ENCODE results near the gene PHF14. TPM values are rescaled to one million over a fixed set of nuclear protein-coding genes. Genes with fewer than 3 reads are reported as not detected.

The PHF14 gene
- polyA plus RNA-seq, 3 donors, result 4.8 to 7.4 (median 5.4) TPM

DNA sequence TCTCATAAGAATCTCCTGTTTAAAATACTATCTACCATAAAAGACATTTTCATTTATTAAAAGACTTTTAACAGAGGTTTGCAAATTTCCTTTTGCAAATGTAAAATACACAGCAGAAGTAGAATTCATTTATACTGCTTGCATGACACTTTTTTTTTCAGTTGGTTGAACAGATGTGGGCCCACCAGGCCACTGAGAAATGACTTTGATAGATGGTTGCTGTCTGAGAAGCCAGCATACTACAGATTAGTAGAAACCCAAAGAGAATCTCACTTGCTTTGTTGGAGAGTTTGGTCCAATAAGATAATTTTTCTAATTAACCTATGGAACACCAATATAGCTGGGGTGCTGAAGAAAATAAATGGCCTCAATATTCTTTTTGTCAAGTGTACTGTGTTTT lies 66.3 kb downstream of the PHF14 start:
- Histone ChIP-seq H3K27me3 (ENCODE audit: control insufficient read depth in 2 of 2, insufficient read depth in 2 of 2, low read length in 2 of 2) (no peaks in the 10 kb centered on the region), H3K4me3 (replicated peaks in 1 of 3; ENCODE audit: low read depth in 2 of 3, low read length in 3 of 3) (no peak overlapping the region), H3K4me2 (replicated peaks; ENCODE audit: extremely low read depth, low read length, poor library complexity, severe bottlenecking) (no peak overlapping the region), H3K9ac (ENCODE audit: insufficient read depth, low read length, poor library complexity, severe bottlenecking) (no peak overlapping the region), H3K4me1 (ENCODE audit: control insufficient read depth in 1 of 2, insufficient read depth in 2 of 2, low read length in 2 of 2) (no peaks in the 10 kb centered on the region), H3K36me3 (replicated peaks in 1 of 2; ENCODE audit: control insufficient read depth in 1 of 2, insufficient read depth in 2 of 2, low read length in 2 of 2) (peaks cover 30 to 54% of the 10 kb centered on the region in 2 donors), H3K79me2 (ENCODE audit: insufficient read depth, low read length) (no peaks in the 10 kb centered on the region), H2AFZ (ENCODE audit: insufficient read depth, low read depth, low read length, poor library complexity, severe bottlenecking) (no peak overlapping the region), H3K27ac (ENCODE audit: low read depth in 1 of 2, low read length in 2 of 2) (no peak overlapping the region), H4K20me1 (ENCODE audit: insufficient read depth, low read length) (no peaks in the 10 kb centered on the region), H3K9me3 (replicated peaks in 1 of 2; ENCODE audit: control insufficient read depth in 1 of 2, insufficient read depth in 1 of 2, low read length in 2 of 2) (no peaks in the 10 kb centered on the region)
- TF ChIP-seq, protein P1, sequence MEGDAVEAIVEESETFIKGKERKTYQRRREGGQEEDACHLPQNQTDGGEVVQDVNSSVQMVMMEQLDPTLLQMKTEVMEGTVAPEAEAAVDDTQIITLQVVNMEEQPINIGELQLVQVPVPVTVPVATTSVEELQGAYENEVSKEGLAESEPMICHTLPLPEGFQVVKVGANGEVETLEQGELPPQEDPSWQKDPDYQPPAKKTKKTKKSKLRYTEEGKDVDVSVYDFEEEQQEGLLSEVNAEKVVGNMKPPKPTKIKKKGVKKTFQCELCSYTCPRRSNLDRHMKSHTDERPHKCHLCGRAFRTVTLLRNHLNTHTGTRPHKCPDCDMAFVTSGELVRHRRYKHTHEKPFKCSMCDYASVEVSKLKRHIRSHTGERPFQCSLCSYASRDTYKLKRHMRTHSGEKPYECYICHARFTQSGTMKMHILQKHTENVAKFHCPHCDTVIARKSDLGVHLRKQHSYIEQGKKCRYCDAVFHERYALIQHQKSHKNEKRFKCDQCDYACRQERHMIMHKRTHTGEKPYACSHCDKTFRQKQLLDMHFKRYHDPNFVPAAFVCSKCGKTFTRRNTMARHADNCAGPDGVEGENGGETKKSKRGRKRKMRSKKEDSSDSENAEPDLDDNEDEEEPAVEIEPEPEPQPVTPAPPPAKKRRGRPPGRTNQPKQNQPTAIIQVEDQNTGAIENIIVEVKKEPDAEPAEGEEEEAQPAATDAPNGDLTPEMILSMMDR (IDR thresholded peaks at IDR 0.05), result no peak
- DNase-seq, result no peak
- Mint-ChIP-seq H3K27ac (no peak overlapping the region), H3K27me3 (ENCODE audit: low read depth in 3 of 3) (no peaks in the 10 kb centered on the region), H3K9me3 (no peaks in the 10 kb centered on the region), H3K4me3 (no peak overlapping the region), H3K36me3 (peaks cover 27 to 45% of the 10 kb centered on the region in 2 donors), H3K4me1 (no peaks in the 10 kb centered on the region)
- intact Hi-C loops (cut with micrococcal nuclease), result no loop called here

DNA sequence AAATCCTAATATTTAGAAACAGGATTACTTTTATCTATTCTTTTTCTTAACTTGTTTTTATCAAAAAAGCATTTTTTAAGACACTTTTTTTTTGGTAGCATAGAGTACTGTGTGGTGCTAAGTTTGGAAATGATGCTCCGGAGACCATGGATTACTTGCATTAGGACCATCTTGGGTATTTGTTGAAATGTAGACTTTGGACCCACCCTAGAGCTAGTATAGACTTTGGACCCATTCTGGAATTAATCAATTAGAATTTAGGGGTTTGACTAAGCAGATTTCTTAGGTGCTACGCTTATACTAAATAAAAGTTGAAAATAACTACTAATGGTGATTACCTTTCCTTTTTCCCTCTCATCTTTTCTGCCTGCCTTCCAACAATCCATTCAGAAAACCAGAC lies 80.4 kb downstream of the PHF14 start:
- Histone ChIP-seq H4K20me1 (ENCODE audit: insufficient read depth, low read length) (no peaks in the 10 kb centered on the region), H3K9me3 (replicated peaks in 1 of 2; ENCODE audit: control insufficient read depth in 1 of 2, insufficient read depth in 1 of 2, low read length in 2 of 2) (no peaks in the 10 kb centered on the region), H3K79me2 (ENCODE audit: insufficient read depth, low read length) (no peaks in the 10 kb centered on the region), H3K4me3 (replicated peaks in 1 of 3; ENCODE audit: low read depth in 2 of 3, low read length in 3 of 3) (no peak overlapping the region), H2AFZ (ENCODE audit: insufficient read depth, low read depth, low read length, poor library complexity, severe bottlenecking) (no peak overlapping the region), H3K9ac (ENCODE audit: insufficient read depth, low read length, poor library complexity, severe bottlenecking) (no peak overlapping the region), H3K4me2 (replicated peaks; ENCODE audit: extremely low read depth, low read length, poor library complexity, severe bottlenecking) (no peak overlapping the region), H3K27me3 (ENCODE audit: control insufficient read depth in 2 of 2, insufficient read depth in 2 of 2, low read length in 2 of 2) (no peaks in the 10 kb centered on the region), H3K4me1 (ENCODE audit: control insufficient read depth in 1 of 2, insufficient read depth in 2 of 2, low read length in 2 of 2) (no peaks in the 10 kb centered on the region), H3K36me3 (replicated peaks in 1 of 2; ENCODE audit: control insufficient read depth in 1 of 2, insufficient read depth in 2 of 2, low read length in 2 of 2) (peaks cover 33 to 66% of the 10 kb centered on the region in 2 donors), H3K27ac (ENCODE audit: low read depth in 1 of 2, low read length in 2 of 2) (no peak overlapping the region)
- DNase-seq, result no peak
- no peaks in the 10 kb centered on the region for H3K9me3 Mint-ChIP-seq
- H3K27ac Mint-ChIP-seq, result no peak overlapping the region
- peaks cover 36 to 46% of the 10 kb centered on the region in 2 donors for H3K36me3 Mint-ChIP-seq
- H3K4me1 Mint-ChIP-seq, result no peaks in the 10 kb centered on the region
- WGBS (ENCODE audit: insufficient coverage), result no CpG with 5 or more reads among the region's 2 CpGs
- TF ChIP-seq, protein P1 (IDR thresholded peaks at IDR 0.05), result no peak
- intact Hi-C loops (cut with micrococcal nuclease), result no loop called here
- no peaks in the 10 kb centered on the region for H3K27me3 Mint-ChIP-seq (ENCODE audit: low read depth in 3 of 3)
- no peak overlapping the region for H3K4me3 Mint-ChIP-seq

Data from CD14-positive monocyte (primary cell).